B cell (primary cell): ENCODE data around the gene GALNT10.

Experiments
- CTCF ChIP-seq: fragments of 200-600 bp; IDR thresholded peaks from one replicate; pipeline ENCODE4 v1.8.0; 2022; ENCODE audit warnings: antibody characterized with exemption, mild to moderate bottlenecking
- EZH2 ChIP-seq: IDR thresholded peaks from 2 replicates; pipeline ENCODE4 v1.6.1; 2012; ENCODE audit warnings: borderline replicate concordance, low read depth, mild to moderate bottlenecking, moderate library complexity, low read length; ENCODE audit not compliant: insufficient read depth, poor library complexity, severe bottlenecking

- no peak for TF ChIP-seq CTCF
- no peak for TF ChIP-seq EZH2
Measured at GRCh38 chr5:154318691-154319090, 128.2 kb downstream of the GALNT10 start.
